ENCODE data around the gene HOXA1.

HOXA1 gene

DNA sequence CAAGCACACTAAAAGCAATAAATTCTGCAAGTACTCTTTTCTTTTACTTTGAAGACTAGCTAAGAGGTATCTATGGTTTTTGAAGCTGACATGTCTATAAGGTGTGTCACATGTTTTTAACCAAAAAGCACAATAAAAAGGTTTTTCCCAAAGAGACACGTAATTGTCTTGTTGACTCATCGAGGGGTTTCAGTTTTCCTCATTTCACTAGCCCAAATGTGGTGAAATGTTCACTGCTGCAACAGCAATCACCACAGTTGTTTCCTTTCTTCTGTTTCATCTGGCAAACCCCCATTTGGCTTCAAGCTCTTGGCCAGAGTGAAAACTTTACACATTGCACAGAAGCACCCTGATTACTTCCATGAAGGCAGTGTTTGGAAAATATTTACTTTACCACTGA, 38.6 kb upstream of the HOXA1 start:
- peak overlapping the region; percentile 56; the same call in 1 of the 2 replicates for H3K27ac ChIP-seq (ENCODE audit: extremely low read depth, low read depth, low read length)
- H3K9me3 ChIP-seq (ENCODE audit: control insufficient read depth, insufficient read depth, low read depth, low read length): no peaks in the 10 kb centered on the region
- H3K4me3 ChIP-seq (ENCODE audit: low read depth, low read length): no peak overlapping the region
- ChIA-PET CTCF (interaction anchor here (0.6 to 1.9 kb wide), 8 partner anchors 9 to 1242 kb away, joined by 3 to 7 read pairs (median 4); partner anchors contain the start of gene HOXA5), POLR2A (interaction anchor here (1.4 kb wide), 1 partner anchor 9 kb away, joined by 3 read pairs; the partner anchor contains the start of gene HOXA5)
- H3K4me1 ChIP-seq (ENCODE audit: control insufficient read depth, insufficient read depth, low read length): peaks cover 62% of the 10 kb centered on the region
- H3K36me3 ChIP-seq (ENCODE audit: control insufficient read depth in 2 of 2, insufficient read depth in 1 of 2, low read length in 2 of 2): peaks cover 0 to 4% of the 10 kb centered on the region in 2 experiments; a peak in 1 of 3 replicates
- TF ChIP-seq ZNF529 (tag by site-specific recombination; IDR thresholded peaks at IDR 0.05; ENCODE audit: insufficient replicate concordance) (no peak), ZNF404 (tag by site-specific recombination; IDR thresholded peaks at IDR 0.05) (no peak), YY1 (tag by site-specific recombination; IDR thresholded peaks at IDR 0.05) (no peak), ZNF747 (tag by site-specific recombination; IDR thresholded peaks at IDR 0.05) (no peak), EGR2 (tag by site-specific recombination; IDR thresholded peaks at IDR 0.05; ENCODE audit: low read depth) (no peak), ZNF501 (tag by site-specific recombination; IDR thresholded peaks at IDR 0.05) (no peak), ZNF785 (tag by site-specific recombination; IDR thresholded peaks at IDR 0.05) (no peak), BCL11B (tag by site-specific recombination; IDR thresholded peaks at IDR 0.05; ENCODE audit: low read depth) (no peak), OVOL3 (tag by site-specific recombination; IDR thresholded peaks at IDR 0.05) (no peak), ZNF10 (tag by site-specific recombination; IDR thresholded peaks at IDR 0.05) (no peak), SP7 (tag by site-specific recombination; IDR thresholded peaks at IDR 0.05) (peak; percentile 54; the same call in 1 of the 2 replicates), ZBTB21 (tag by site-specific recombination; IDR thresholded peaks at IDR 0.05) (0 out of 2 replicates have a peak, but pooled peaks have one; percentile 38), OSR2 (tag by site-specific recombination; IDR thresholded peaks at IDR 0.05) (peak; percentile 76)
- TF ChIP-seq, protein P1, sequence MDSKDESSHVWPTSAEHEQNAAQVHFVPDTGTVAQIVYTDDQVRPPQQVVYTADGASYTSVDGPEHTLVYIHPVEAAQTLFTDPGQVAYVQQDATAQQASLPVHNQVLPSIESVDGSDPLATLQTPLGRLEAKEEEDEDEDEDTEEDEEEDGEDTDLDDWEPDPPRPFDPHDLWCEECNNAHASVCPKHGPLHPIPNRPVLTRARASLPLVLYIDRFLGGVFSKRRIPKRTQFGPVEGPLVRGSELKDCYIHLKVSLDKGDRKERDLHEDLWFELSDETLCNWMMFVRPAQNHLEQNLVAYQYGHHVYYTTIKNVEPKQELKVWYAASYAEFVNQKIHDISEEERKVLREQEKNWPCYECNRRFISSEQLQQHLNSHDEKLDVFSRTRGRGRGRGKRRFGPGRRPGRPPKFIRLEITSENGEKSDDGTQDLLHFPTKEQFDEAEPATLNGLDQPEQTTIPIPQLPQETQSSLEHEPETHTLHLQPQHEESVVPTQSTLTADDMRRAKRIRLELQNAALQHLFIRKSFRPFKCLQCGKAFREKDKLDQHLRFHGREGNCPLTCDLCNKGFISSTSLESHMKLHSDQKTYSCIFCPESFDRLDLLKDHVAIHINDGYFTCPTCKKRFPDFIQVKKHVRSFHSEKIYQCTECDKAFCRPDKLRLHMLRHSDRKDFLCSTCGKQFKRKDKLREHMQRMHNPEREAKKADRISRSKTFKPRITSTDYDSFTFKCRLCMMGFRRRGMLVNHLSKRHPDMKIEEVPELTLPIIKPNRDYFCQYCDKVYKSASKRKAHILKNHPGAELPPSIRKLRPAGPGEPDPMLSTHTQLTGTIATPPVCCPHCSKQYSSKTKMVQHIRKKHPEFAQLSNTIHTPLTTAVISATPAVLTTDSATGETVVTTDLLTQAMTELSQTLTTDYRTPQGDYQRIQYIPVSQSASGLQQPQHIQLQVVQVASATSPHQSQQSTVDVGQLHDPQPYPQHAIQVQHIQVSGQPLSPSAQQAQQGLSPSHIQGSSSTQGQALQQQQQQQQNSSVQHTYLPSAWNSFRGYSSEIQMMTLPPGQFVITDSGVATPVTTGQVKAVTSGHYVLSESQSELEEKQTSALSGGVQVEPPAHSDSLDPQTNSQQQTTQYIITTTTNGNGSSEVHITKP (tag by site-specific recombination; IDR thresholded peaks at IDR 0.05): 0 out of 2 replicates have a peak, but pooled peaks have one; percentile 23
- TF ChIP-seq, protein P2, sequence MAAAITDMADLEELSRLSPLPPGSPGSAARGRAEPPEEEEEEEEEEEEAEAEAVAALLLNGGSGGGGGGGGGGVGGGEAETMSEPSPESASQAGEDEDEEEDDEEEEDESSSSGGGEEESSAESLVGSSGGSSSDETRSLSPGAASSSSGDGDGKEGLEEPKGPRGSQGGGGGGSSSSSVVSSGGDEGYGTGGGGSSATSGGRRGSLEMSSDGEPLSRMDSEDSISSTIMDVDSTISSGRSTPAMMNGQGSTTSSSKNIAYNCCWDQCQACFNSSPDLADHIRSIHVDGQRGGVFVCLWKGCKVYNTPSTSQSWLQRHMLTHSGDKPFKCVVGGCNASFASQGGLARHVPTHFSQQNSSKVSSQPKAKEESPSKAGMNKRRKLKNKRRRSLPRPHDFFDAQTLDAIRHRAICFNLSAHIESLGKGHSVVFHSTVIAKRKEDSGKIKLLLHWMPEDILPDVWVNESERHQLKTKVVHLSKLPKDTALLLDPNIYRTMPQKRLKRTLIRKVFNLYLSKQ (tag by site-specific recombination; IDR thresholded peaks at IDR 0.05; ENCODE audit: borderline replicate concordance): no peak
- TF ChIP-seq, protein P3, sequence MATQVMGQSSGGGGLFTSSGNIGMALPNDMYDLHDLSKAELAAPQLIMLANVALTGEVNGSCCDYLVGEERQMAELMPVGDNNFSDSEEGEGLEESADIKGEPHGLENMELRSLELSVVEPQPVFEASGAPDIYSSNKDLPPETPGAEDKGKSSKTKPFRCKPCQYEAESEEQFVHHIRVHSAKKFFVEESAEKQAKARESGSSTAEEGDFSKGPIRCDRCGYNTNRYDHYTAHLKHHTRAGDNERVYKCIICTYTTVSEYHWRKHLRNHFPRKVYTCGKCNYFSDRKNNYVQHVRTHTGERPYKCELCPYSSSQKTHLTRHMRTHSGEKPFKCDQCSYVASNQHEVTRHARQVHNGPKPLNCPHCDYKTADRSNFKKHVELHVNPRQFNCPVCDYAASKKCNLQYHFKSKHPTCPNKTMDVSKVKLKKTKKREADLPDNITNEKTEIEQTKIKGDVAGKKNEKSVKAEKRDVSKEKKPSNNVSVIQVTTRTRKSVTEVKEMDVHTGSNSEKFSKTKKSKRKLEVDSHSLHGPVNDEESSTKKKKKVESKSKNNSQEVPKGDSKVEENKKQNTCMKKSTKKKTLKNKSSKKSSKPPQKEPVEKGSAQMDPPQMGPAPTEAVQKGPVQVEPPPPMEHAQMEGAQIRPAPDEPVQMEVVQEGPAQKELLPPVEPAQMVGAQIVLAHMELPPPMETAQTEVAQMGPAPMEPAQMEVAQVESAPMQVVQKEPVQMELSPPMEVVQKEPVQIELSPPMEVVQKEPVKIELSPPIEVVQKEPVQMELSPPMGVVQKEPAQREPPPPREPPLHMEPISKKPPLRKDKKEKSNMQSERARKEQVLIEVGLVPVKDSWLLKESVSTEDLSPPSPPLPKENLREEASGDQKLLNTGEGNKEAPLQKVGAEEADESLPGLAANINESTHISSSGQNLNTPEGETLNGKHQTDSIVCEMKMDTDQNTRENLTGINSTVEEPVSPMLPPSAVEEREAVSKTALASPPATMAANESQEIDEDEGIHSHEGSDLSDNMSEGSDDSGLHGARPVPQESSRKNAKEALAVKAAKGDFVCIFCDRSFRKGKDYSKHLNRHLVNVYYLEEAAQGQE (tag by site-specific recombination; IDR thresholded peaks at IDR 0.05): no peak
- TF ChIP-seq, protein P4, sequence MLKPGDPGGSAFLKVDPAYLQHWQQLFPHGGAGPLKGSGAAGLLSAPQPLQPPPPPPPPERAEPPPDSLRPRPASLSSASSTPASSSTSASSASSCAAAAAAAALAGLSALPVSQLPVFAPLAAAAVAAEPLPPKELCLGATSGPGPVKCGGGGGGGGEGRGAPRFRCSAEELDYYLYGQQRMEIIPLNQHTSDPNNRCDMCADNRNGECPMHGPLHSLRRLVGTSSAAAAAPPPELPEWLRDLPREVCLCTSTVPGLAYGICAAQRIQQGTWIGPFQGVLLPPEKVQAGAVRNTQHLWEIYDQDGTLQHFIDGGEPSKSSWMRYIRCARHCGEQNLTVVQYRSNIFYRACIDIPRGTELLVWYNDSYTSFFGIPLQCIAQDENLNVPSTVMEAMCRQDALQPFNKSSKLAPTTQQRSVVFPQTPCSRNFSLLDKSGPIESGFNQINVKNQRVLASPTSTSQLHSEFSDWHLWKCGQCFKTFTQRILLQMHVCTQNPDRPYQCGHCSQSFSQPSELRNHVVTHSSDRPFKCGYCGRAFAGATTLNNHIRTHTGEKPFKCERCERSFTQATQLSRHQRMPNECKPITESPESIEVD (tag by site-specific recombination; IDR thresholded peaks at IDR 0.05): peak; percentile 99
- TF ChIP-seq, protein P5, sequence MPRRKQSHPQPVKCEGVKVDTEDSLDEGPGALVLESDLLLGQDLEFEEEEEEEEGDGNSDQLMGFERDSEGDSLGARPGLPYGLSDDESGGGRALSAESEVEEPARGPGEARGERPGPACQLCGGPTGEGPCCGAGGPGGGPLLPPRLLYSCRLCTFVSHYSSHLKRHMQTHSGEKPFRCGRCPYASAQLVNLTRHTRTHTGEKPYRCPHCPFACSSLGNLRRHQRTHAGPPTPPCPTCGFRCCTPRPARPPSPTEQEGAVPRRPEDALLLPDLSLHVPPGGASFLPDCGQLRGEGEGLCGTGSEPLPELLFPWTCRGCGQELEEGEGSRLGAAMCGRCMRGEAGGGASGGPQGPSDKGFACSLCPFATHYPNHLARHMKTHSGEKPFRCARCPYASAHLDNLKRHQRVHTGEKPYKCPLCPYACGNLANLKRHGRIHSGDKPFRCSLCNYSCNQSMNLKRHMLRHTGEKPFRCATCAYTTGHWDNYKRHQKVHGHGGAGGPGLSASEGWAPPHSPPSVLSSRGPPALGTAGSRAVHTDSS (tag by site-specific recombination; IDR thresholded peaks at IDR 0.05): no peak
- TF ChIP-seq, protein P6, sequence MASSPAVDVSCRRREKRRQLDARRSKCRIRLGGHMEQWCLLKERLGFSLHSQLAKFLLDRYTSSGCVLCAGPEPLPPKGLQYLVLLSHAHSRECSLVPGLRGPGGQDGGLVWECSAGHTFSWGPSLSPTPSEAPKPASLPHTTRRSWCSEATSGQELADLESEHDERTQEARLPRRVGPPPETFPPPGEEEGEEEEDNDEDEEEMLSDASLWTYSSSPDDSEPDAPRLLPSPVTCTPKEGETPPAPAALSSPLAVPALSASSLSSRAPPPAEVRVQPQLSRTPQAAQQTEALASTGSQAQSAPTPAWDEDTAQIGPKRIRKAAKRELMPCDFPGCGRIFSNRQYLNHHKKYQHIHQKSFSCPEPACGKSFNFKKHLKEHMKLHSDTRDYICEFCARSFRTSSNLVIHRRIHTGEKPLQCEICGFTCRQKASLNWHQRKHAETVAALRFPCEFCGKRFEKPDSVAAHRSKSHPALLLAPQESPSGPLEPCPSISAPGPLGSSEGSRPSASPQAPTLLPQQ (tag by site-specific recombination; IDR thresholded peaks at IDR 0.05): no peak
- TF ChIP-seq, protein P7, sequence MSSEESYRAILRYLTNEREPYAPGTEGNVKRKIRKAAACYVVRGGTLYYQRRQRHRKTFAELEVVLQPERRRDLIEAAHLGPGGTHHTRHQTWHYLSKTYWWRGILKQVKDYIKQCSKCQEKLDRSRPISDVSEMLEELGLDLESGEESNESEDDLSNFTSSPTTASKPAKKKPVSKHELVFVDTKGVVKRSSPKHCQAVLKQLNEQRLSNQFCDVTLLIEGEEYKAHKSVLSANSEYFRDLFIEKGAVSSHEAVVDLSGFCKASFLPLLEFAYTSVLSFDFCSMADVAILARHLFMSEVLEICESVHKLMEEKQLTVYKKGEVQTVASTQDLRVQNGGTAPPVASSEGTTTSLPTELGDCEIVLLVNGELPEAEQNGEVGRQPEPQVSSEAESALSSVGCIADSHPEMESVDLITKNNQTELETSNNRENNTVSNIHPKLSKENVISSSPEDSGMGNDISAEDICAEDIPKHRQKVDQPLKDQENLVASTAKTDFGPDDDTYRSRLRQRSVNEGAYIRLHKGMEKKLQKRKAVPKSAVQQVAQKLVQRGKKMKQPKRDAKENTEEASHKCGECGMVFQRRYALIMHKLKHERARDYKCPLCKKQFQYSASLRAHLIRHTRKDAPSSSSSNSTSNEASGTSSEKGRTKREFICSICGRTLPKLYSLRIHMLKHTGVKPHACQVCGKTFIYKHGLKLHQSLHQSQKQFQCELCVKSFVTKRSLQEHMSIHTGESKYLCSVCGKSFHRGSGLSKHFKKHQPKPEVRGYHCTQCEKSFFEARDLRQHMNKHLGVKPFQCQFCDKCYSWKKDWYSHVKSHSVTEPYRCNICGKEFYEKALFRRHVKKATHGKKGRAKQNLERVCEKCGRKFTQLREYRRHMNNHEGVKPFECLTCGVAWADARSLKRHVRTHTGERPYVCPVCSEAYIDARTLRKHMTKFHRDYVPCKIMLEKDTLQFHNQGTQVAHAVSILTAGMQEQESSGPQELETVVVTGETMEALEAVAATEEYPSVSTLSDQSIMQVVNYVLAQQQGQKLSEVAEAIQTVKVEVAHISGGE (tag by site-specific recombination; conservative IDR thresholded peaks at IDR 0.05; ENCODE audit: low read depth): no peak

Data from HEK293 (cell line).